ENCODE measurements around the gene UBN2.

Gene UBN2

GRCh38 chr7:139230774-139231512 lies at the start of gene UBN2 (continued):
- TF ChIP-seq ZBTB10 (tag by site-specific recombination; IDR thresholded peaks at IDR 0.05) (peak; percentile 81), KLF16 (tag by site-specific recombination; IDR thresholded peaks at IDR 0.05) (peak; percentile 68; the same call in 1 of the 2 replicates), ZNF24 (tag by site-specific recombination; IDR thresholded peaks at IDR 0.05) (no peak), ZNF513 (tag by site-specific recombination; IDR thresholded peaks at IDR 0.05) (no peak), ZNF37A (tag by site-specific recombination; IDR thresholded peaks at IDR 0.05) (no peak), ZNF555 (tag by site-specific recombination; conservative IDR thresholded peaks at IDR 0.05) (no peak), SP3 (tag by site-specific recombination; IDR thresholded peaks at IDR 0.05) (no peak; the same call in 1 of the 2 replicates), ZNF341 (tag by site-specific recombination; IDR thresholded peaks at IDR 0.05; ENCODE audit: low read depth) (peak; percentile 71), ZNF10 (tag by site-specific recombination; IDR thresholded peaks at IDR 0.05) (peak; percentile 76), KLF9 (tag by site-specific recombination; IDR thresholded peaks at IDR 0.05; ENCODE audit: low read depth) (no peak), KLF1 (tag by site-specific recombination; IDR thresholded peaks at IDR 0.05) (no peak), ZNF18 (tag by site-specific recombination; IDR thresholded peaks at IDR 0.05) (no peak), ZNF169 (tag by site-specific recombination; IDR thresholded peaks at IDR 0.05) (no peak), ZNF426 (tag by site-specific recombination; IDR thresholded peaks at IDR 0.05) (no peak), ZNF335 (tag by site-specific recombination; conservative IDR thresholded peaks at IDR 0.05) (peak; percentile 82), ZNF626 (tag by site-specific recombination; IDR thresholded peaks at IDR 0.05) (no peak), ZSCAN30 (tag by site-specific recombination; IDR thresholded peaks at IDR 0.05) (no peak), ZNF571 (tag by site-specific recombination; IDR thresholded peaks at IDR 0.05) (no peak), ZBTB11 (tag by site-specific recombination; conservative IDR thresholded peaks at IDR 0.05; ENCODE audit: low read depth) (peak; percentile 86), MEIS1 (CRISPR knock-in tag; IDR thresholded peaks at IDR 0.05; ENCODE audit: borderline replicate concordance) (no peak), PBX3 (CRISPR knock-in tag; IDR thresholded peaks at IDR 0.05) (no peak; the same call in 1 of the 2 replicates), ZNF302 (tag by site-specific recombination; IDR thresholded peaks at IDR 0.05; ENCODE audit: low read depth) (no peak), WT1 (tag by site-specific recombination; IDR thresholded peaks at IDR 0.05) (no peak), ZNF148 (tag by site-specific recombination; IDR thresholded peaks at IDR 0.05; ENCODE audit: borderline replicate concordance) (no peak), ZNF677 (tag by site-specific recombination; IDR thresholded peaks at IDR 0.05) (no peak), ZNF202 (tag by site-specific recombination; IDR thresholded peaks at IDR 0.05; ENCODE audit: borderline replicate concordance) (no peak), ZNF610 (tag by site-specific recombination; IDR thresholded peaks at IDR 0.05; ENCODE audit: borderline replicate concordance) (no peak)
